Colonic mucosa (tissue), 4 donors: ENCODE results near the gene TBC1D21. TPM values are rescaled to one million over a fixed set of nuclear protein-coding genes. Genes with fewer than 3 reads are reported as not detected.

Source experiments
- DNase-seq: peaks from one replicate; pipeline ENCODE4 v3.0.0-alpha.2; 2020
- H3K27ac ChIP-seq: fragments of 200-600 bp; one replicate; pipeline ENCODE4 v1.8.0; 2021
- H3K27me3 ChIP-seq: fragments of 200-600 bp; one replicate; pipeline ENCODE4 v1.8.0; 2021
- H3K36me3 ChIP-seq: fragments of 200-600 bp; one replicate; pipeline ENCODE4 v1.8.0; 2021
- H3K4me1 ChIP-seq: fragments of 200-600 bp; one replicate; pipeline ENCODE4 v1.8.0; 2021; ENCODE audit warnings: mild to moderate bottlenecking
- H3K4me3 ChIP-seq: fragments of 200-600 bp; one replicate; pipeline ENCODE4 v1.8.0; 2021
- H3K9ac ChIP-seq, 2 donors: one replicate each; pipeline ENCODE4 v1.7.0; 2013; ENCODE audit warnings: control low read depth in 2 of 2, low read depth in 2 of 2, low read length in 2 of 2
- H3K9me3 ChIP-seq: fragments of 200-600 bp; one replicate; pipeline ENCODE4 v1.8.0; 2021
- CTCF ChIP-seq: fragments of 200-600 bp; IDR thresholded peaks from one replicate; pipeline ENCODE4 v1.8.0; 2022; ENCODE audit warnings: antibody characterized with exemption, mild to moderate bottlenecking
- intact Hi-C: fragments of 100-400 bp; cut with DNase I; formaldehyde crosslinking; loops from one replicate; pipeline ENCODE4 v1.14.1; 2022
- total RNA-seq, 2 donors: library from RNA; stranded (reverse); fragmentation: NEBNext Ultra II Directional in 1 of 2; extraction: Animal tissue kit (Norgen Biotek cat#: 25700) in 1 of 2; gene quantifications; one replicate each; pipeline ENCODE4 v1.2.1, GENCODE V29; 2021
- donor health status: healthy.
- donor health status: DM: no; HTN: no; CAD: no.
- donor health status: DM: no; HTN: no; CAD: no.

The TBC1D21 gene
- total RNA-seq, 2 donors from 2014 or later: not detected

GRCh38 chr15:73926219-73927002, 53.0 kb downstream of the TBC1D21 start, which contains the start of gene LOXL1:
LOXL1 (plus strand) TSS chr15:73926462; CDS start chr15:73926784, 322 bp downstream.
- no peaks in the 10 kb centered on the region for H3K4me1 ChIP-seq
- no peaks in the 10 kb centered on the region for H3K27me3 ChIP-seq
- peak within 1 kb of the TSS; percentile 61 to 74 for H3K9ac ChIP-seq
- peak; percentile 56 for DNase-seq
- H3K4me3 ChIP-seq: peak within 1 kb of the TSS; percentile 62
- H3K9me3 ChIP-seq: no peaks in the 10 kb centered on the region
- no peak for TF ChIP-seq CTCF
- intact Hi-C loops: no loop called here
- peak within 1 kb of the TSS; percentile 14 for H3K27ac ChIP-seq
- no peaks in the 10 kb centered on the region for H3K36me3 ChIP-seq

- TF ChIP-seq CTCF: no peak
- DNase-seq: peak; percentile 64
- intact Hi-C loops: no loop called here
- H3K4me3 ChIP-seq: peak overlapping the region; percentile 62
- peak overlapping the region; percentile 26 to 74 for H3K9ac ChIP-seq
- H3K9me3 ChIP-seq: no peaks in the 10 kb centered on the region
- no peaks in the 10 kb centered on the region for H3K27me3 ChIP-seq
- H3K27ac ChIP-seq: peak overlapping the region; percentile 14
- no peaks in the 10 kb centered on the region for H3K4me1 ChIP-seq
- H3K36me3 ChIP-seq: no peaks in the 10 kb centered on the region
These were observed 53.7 kb downstream of the TBC1D21 start for GRCh38 chr15:73927003-73927475.

GRCh38 chr15:73927476-73928240, 54.3 kb downstream of the TBC1D21 start:
- peak; percentile 68 for DNase-seq
- no peaks in the 10 kb centered on the region for H3K4me1 ChIP-seq
- no peaks in the 10 kb centered on the region for H3K9me3 ChIP-seq
- peak; percentile 40 for TF ChIP-seq CTCF
- peak overlapping the region; percentile 38 to 74 for H3K9ac ChIP-seq
- H3K36me3 ChIP-seq: no peaks in the 10 kb centered on the region
- intact Hi-C loops: no loop called here
- H3K27ac ChIP-seq: peak overlapping the region; percentile 14
- peak overlapping the region; percentile 62 for H3K4me3 ChIP-seq
- H3K27me3 ChIP-seq: no peaks in the 10 kb centered on the region

GRCh38 chr15:73928241-73928579, 54.8 kb downstream of the TBC1D21 start:
- no peak for TF ChIP-seq CTCF
- Histone ChIP-seq H3K9ac (peak overlapping the region; percentile 38 to 74), H3K36me3 (no peaks in the 10 kb centered on the region), H3K27me3 (no peaks in the 10 kb centered on the region), H3K9me3 (no peaks in the 10 kb centered on the region), H3K27ac (no peak overlapping the region), H3K4me1 (no peaks in the 10 kb centered on the region), H3K4me3 (peak overlapping the region; percentile 62)
- intact Hi-C loops: no loop called here
- DNase-seq: no peak

- Histone ChIP-seq H3K27me3 (no peaks in the 10 kb centered on the region), H3K4me1 (no peaks in the 10 kb centered on the region), H3K36me3 (no peaks in the 10 kb centered on the region), H3K27ac (no peak overlapping the region), H3K9ac (peak overlapping the region in 1 of 2 donors; percentile 38), H3K9me3 (no peaks in the 10 kb centered on the region), H3K4me3 (no peak overlapping the region)
- no peak for TF ChIP-seq CTCF
- no peak for DNase-seq
- intact Hi-C loops: no loop called here
These were observed 55.7 kb downstream of the TBC1D21 start for GRCh38 chr15:73928971-73929627.
